Measurements from ENCODE around the gene ELN. TPM values are rescaled to one million over a fixed set of nuclear protein-coding genes. Genes with fewer than 3 reads are reported as not detected.

Gene ELN
- polyA plus RNA-seq, 1 donor (not counting 4 experiments of a cell fraction or from before 2014, with no cell fraction given) = not detected

DNA sequence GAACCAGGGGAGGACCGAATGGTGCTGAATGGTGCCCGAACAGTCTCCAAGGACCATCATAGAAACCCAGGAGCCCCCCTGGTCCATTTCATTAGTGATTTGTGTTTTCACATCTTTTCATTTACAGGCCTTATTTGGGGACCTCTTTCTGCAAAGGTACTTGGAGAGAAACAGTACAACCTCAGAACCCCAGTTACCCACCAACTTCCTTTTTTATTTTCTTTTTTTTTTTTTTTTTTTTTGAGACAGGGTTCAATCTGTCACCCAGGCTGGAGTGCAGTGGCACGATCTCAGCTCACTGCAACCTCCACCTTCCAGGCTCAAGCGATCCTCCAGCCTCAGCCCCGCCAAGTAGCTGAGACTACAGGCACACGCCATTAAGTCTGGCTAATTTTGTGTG, 13.0 kb upstream of the ELN start:
- TF ChIP-seq, protein P1, sequence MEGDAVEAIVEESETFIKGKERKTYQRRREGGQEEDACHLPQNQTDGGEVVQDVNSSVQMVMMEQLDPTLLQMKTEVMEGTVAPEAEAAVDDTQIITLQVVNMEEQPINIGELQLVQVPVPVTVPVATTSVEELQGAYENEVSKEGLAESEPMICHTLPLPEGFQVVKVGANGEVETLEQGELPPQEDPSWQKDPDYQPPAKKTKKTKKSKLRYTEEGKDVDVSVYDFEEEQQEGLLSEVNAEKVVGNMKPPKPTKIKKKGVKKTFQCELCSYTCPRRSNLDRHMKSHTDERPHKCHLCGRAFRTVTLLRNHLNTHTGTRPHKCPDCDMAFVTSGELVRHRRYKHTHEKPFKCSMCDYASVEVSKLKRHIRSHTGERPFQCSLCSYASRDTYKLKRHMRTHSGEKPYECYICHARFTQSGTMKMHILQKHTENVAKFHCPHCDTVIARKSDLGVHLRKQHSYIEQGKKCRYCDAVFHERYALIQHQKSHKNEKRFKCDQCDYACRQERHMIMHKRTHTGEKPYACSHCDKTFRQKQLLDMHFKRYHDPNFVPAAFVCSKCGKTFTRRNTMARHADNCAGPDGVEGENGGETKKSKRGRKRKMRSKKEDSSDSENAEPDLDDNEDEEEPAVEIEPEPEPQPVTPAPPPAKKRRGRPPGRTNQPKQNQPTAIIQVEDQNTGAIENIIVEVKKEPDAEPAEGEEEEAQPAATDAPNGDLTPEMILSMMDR (optimal IDR thresholded peaks at IDR 0.05 in 1 of 3, IDR thresholded peaks at IDR 0.05 in 1 of 3, conservative IDR thresholded peaks at IDR 0.05 in 1 of 3; ENCODE audit: extremely low read depth in 1 of 3, insufficient read depth in 2 of 3, low read length in 3 of 3) = no peak
- no peaks in the 10 kb centered on the region for H4K20me1 ChIP-seq (ENCODE audit: control insufficient read depth, extremely low read depth, insufficient read depth, low read length)
- H3K9me3 ChIP-seq (ENCODE audit: control insufficient read depth, low read depth, low read length) = no peaks in the 10 kb centered on the region
- H3K4me3 ChIP-seq (ENCODE audit: control insufficient read depth in 2 of 3, extremely low read depth in 1 of 3, insufficient read depth in 2 of 3, low read depth in 1 of 3, low read length in 3 of 3) = no peak overlapping the region
- no peaks in the 10 kb centered on the region for H3K36me3 ChIP-seq (ENCODE audit: control insufficient read depth in 2 of 2, extremely low read depth in 1 of 2, insufficient read depth in 2 of 2, low read length in 2 of 2)
- no peak overlapping the region for H3K9ac ChIP-seq (ENCODE audit: control insufficient read depth, extremely low read depth, insufficient read depth, low read length)
- dilution Hi-C loops (cut with MboI; ENCODE audit: extremely low pct_ligation_motif_present, low sequenced_read_pairs) = no loop called here
- FAIRE-seq (no peak), DNase-seq (ENCODE audit: low read depth, low spot score) (no peak)
- no peak overlapping the region for H2AFZ ChIP-seq (ENCODE audit: control insufficient read depth, low read length)
- no peaks in the 10 kb centered on the region for H3K27me3 ChIP-seq (ENCODE audit: control insufficient read depth, extremely low read depth, insufficient read depth, low read length)
- peaks cover 11% of the 10 kb centered on the region for H3K4me1 ChIP-seq (ENCODE audit: control insufficient read depth, extremely low read depth, insufficient read depth, low read length)
- H3K27ac ChIP-seq (ENCODE audit: control insufficient read depth, insufficient read depth, low read length) = no peak overlapping the region
- H3K9me1 ChIP-seq (ENCODE audit: control insufficient read depth, extremely low read depth, insufficient read depth, low read length) = no peaks in the 10 kb centered on the region
- H3K79me2 ChIP-seq (ENCODE audit: control insufficient read depth, insufficient read depth, low read length) = no peaks in the 10 kb centered on the region
- H3K4me2 ChIP-seq (ENCODE audit: control insufficient read depth, extremely low read depth, insufficient read depth, low read depth, low read length) = no peak overlapping the region

DNA sequence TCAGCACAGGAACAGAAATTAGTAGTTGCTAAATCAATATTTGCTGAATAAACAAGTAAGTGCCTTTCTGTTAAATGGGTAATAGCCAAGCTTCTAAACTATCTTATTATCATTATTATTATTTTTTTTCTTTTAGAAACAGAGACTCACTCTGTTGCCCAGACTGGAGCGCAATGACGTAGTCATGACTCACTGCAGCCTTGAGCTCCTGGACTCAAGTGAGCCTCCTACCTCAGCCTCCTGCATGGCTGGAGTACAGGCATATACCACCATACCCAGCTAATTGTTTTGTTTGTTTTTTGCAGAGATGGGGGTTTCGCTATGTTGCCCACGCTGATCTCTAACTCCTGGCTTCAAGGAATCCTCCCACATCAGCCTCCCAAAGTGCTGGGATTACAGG, 12.3 kb upstream of the ELN start:
- dilution Hi-C loops (cut with MboI; ENCODE audit: extremely low pct_ligation_motif_present, low sequenced_read_pairs) = no loop called here
- no peak overlapping the region for H3K27ac ChIP-seq (ENCODE audit: control insufficient read depth, insufficient read depth, low read length)
- no peaks in the 10 kb centered on the region for H4K20me1 ChIP-seq (ENCODE audit: control insufficient read depth, extremely low read depth, insufficient read depth, low read length)
- no peak overlapping the region for H3K4me3 ChIP-seq (ENCODE audit: control insufficient read depth in 2 of 3, extremely low read depth in 1 of 3, insufficient read depth in 2 of 3, low read depth in 1 of 3, low read length in 3 of 3)
- H2AFZ ChIP-seq (ENCODE audit: control insufficient read depth, low read length) = no peak overlapping the region
- H3K4me2 ChIP-seq (ENCODE audit: control insufficient read depth, extremely low read depth, insufficient read depth, low read depth, low read length) = no peak overlapping the region
- no peaks in the 10 kb centered on the region for H3K9me1 ChIP-seq (ENCODE audit: control insufficient read depth, extremely low read depth, insufficient read depth, low read length)
- FAIRE-seq = no peak
- no peaks in the 10 kb centered on the region for H3K79me2 ChIP-seq (ENCODE audit: control insufficient read depth, insufficient read depth, low read length)
- H3K9me3 ChIP-seq (ENCODE audit: control insufficient read depth, low read depth, low read length) = no peaks in the 10 kb centered on the region
- H3K27me3 ChIP-seq (ENCODE audit: control insufficient read depth, extremely low read depth, insufficient read depth, low read length) = no peaks in the 10 kb centered on the region
- H3K4me1 ChIP-seq (ENCODE audit: control insufficient read depth, extremely low read depth, insufficient read depth, low read length) = peaks cover 11% of the 10 kb centered on the region
- TF ChIP-seq EZH2 (IDR thresholded peaks at IDR 0.05; ENCODE audit: low read length) = no peak
- TF ChIP-seq, protein P1 (optimal IDR thresholded peaks at IDR 0.05 in 1 of 3, IDR thresholded peaks at IDR 0.05 in 1 of 3, conservative IDR thresholded peaks at IDR 0.05 in 1 of 3; ENCODE audit: extremely low read depth in 1 of 3, insufficient read depth in 2 of 3, low read length in 3 of 3) = no peak
- H3K9ac ChIP-seq (ENCODE audit: control insufficient read depth, extremely low read depth, insufficient read depth, low read length) = no peak overlapping the region
- no peaks in the 10 kb centered on the region for H3K36me3 ChIP-seq (ENCODE audit: control insufficient read depth in 2 of 2, extremely low read depth in 1 of 2, insufficient read depth in 2 of 2, low read length in 2 of 2)
- DNase-seq (ENCODE audit: low read depth, low spot score) = no peak
